ENCODE results near the gene MYO16.

Gene MYO16

DNA sequence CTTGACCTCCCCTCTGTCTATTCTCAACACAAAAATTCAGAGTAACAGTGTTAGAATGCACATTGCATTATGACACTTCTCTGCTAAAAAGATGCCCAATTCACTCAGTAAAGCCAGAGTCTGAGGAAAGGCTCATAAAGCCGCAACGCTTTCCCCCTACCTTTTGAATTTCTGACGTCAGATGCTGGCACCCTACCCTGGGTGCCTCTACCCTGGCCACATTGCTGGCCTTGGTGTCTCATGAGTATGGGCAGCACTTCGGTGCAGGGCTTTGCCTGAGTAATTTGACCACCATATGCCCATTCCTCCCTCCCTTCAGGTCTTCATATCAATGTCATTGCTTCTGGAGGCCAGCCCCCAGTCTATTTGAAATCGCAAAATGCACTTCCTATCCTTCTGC, 229.3 kb downstream of the MYO16 start:
- TF ChIP-seq, protein P1, sequence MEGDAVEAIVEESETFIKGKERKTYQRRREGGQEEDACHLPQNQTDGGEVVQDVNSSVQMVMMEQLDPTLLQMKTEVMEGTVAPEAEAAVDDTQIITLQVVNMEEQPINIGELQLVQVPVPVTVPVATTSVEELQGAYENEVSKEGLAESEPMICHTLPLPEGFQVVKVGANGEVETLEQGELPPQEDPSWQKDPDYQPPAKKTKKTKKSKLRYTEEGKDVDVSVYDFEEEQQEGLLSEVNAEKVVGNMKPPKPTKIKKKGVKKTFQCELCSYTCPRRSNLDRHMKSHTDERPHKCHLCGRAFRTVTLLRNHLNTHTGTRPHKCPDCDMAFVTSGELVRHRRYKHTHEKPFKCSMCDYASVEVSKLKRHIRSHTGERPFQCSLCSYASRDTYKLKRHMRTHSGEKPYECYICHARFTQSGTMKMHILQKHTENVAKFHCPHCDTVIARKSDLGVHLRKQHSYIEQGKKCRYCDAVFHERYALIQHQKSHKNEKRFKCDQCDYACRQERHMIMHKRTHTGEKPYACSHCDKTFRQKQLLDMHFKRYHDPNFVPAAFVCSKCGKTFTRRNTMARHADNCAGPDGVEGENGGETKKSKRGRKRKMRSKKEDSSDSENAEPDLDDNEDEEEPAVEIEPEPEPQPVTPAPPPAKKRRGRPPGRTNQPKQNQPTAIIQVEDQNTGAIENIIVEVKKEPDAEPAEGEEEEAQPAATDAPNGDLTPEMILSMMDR (IDR thresholded peaks at IDR 0.05; ENCODE audit: extremely low read depth, insufficient read depth, missing control alignments), result no peak
- in situ Hi-C loops (cut with MboI; ENCODE audit: low pct_unique_long_range_greater_than_20kb, low sequenced_read_pairs, unreplicated experiment), result no loop called here
- DNase-seq (ENCODE audit: low spot score), result no peak

DNA sequence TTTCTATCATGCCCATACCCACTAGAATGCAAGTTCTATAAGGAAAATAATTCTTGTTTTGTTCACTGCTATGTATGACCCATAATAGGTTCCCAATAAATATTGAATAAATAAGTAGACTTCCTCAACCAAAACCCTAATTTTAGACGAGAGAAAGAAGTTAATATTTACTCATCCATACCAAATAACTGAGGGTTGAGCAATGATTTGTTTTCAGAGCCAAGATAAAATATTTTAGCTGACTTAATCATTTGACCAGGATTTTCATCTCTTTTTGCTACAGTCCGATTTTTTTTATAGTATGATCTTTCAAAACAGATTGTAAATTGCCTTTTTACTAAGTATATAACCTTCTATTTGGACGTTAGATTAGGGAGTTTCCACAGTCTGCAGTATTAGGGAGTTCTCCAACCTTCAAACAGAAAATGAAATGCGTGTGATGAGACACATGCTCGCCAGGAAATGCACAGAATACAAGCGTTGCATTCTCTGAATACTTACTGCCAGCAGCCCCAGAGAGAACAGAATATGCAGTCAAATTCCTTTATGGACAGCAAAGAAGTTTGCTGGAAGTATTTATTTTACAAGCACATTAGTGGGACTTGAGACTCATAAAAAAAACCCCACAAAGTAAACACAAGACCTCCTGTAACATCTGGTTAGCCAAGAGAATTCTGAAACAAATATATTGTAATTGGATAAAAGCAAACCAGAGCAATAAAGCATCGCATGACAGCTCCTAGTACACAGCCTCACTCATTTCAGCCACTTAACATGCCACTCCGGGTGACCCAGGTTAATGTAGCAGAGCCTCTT, 230.0 kb downstream of the MYO16 start:
- TF ChIP-seq, protein P1 (IDR thresholded peaks at IDR 0.05; ENCODE audit: extremely low read depth, insufficient read depth, missing control alignments), result no peak
- in situ Hi-C loops (cut with MboI; ENCODE audit: low pct_unique_long_range_greater_than_20kb, low sequenced_read_pairs, unreplicated experiment), result no loop called here
- no peak for DNase-seq (ENCODE audit: low spot score)

DNA sequence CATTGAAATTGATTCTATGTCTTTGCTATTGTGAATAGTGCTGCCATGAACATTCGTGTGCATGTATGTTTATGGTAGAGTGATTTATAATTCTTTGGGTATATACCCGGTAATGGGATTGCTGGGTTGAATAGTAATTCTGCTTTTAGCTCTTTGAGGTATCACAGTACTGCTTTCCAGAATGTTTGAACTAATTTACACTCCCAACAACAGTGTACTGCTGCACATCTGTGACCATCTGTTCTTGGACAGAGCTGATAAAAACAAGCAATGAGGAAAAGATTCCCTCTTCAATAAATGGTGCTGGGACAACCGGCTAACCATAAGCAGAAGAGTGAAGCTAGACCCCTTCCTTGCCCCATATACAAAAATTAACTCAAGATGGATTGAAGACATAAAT, 231.0 kb downstream of the MYO16 start:
- TF ChIP-seq, protein P1 (IDR thresholded peaks at IDR 0.05; ENCODE audit: extremely low read depth, insufficient read depth, missing control alignments), result no peak
- in situ Hi-C loops (cut with MboI; ENCODE audit: low pct_unique_long_range_greater_than_20kb, low sequenced_read_pairs, unreplicated experiment), result no loop called here
- DNase-seq (ENCODE audit: low spot score), result no peak

DNA sequence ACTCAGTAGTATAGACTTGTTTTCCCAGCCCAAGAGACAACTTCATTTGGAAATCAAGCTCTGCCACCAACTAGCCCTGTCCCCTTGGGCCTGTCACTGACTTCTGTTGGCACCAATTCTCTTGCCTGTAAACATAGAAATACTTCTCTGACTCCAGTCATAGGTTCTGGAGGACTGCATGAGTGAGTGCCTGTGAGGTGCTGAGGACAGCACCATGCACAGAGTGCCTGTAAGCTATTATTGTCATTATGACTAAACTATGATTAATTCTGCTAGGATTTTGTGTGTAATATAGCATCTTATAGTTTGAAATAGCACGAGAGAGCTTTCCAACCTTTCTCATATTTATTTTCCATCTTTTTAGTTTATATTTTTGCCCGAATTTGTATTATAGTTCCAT, 247.9 kb downstream of the MYO16 start:
- no peak for DNase-seq (ENCODE audit: low spot score)
- TF ChIP-seq, protein P1 (IDR thresholded peaks at IDR 0.05; ENCODE audit: extremely low read depth, insufficient read depth, missing control alignments), result no peak
- in situ Hi-C loops (cut with MboI; ENCODE audit: low pct_unique_long_range_greater_than_20kb, low sequenced_read_pairs, unreplicated experiment), result no loop called here

DNA sequence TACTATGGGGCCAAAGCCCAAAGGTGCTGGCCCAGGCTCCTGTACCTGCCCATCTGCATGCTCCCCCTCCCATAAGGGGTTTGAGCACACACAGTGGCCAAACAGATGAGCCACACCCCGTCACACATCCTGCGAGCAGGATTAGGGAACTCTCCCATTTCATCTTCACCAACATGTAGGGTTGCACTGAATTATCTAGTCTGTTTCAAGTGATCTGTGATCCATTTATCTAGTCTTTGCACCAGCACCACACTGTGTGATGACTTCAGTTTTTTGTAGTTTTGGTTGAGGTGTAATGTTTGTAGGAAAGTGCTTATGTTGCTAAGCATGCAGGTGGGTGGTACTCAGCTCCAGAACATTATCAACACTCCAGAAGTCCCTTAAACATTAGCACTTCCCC, 249.3 kb downstream of the MYO16 start:
- DNase-seq (ENCODE audit: low spot score), result no peak
- in situ Hi-C loops (cut with MboI; ENCODE audit: low pct_unique_long_range_greater_than_20kb, low sequenced_read_pairs, unreplicated experiment), result no loop called here
- TF ChIP-seq, protein P1 (IDR thresholded peaks at IDR 0.05; ENCODE audit: extremely low read depth, insufficient read depth, missing control alignments), result no peak

DNA sequence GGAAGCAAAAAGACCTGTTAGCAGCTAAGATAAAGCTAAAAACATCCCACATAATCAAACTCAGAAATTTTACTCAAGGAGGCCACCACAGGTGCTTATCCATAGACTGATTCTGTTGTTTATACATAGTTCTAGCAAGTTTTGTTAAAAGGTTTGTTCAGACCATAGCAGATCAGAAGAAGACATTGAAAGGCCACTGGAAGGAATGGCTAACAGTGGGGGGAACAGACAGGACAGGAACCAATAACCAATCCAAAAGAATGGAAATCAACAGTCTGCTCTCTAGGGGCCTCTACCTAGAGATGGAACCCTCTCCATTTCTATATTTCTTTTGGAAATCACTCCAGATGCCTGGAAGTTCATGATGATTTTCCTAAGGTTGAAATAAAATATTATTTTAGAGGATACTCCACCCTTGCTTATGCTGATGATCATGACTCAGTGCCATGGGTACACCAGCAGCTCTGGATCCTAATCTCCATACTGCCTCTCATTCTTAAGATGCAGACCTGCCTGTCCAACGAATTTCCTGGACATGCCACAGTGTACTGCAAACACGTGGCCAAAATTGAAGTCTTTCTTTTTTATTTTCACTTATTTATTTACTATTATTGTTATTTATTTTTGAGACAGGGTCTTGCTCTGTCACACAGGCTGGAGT, 260.0 kb downstream of the MYO16 start:
- no peak for DNase-seq (ENCODE audit: low spot score)
- in situ Hi-C loops (cut with MboI; ENCODE audit: low pct_unique_long_range_greater_than_20kb, low sequenced_read_pairs, unreplicated experiment), result no loop called here

More for the DNA sequence above, 260.0 kb downstream of the MYO16 start:
- TF ChIP-seq, protein P1 (IDR thresholded peaks at IDR 0.05; ENCODE audit: extremely low read depth, insufficient read depth, missing control alignments), result no peak

Measured in GM13977 (cell line).